HCT116 (cell line): Measurements from ENCODE around the gene TRAK1. TPM values are rescaled to one million over a fixed set of nuclear protein-coding genes. Genes with fewer than 3 reads are reported as not detected.

Experiments
- ATAC-seq: fragments of 200-7000 bp; cut with Tn5 transposase; 2 replicates; pipeline ENCODE4 v1.9.1; 2020; ENCODE audit warnings: mild to moderate bottlenecking, moderate library complexity
- BruUV-seq: library from RNA; stranded (reverse); fragments of 400-500 nt; replicated peaks from 2 replicates; lab custom pipeline; 2021; lab: Mats Ljungman, UMichigan
- CTCF ChIA-PET: fragments of 300-600 bp; sonication (Branson Sonifier 250); formaldehyde crosslinking; loops from one replicate; lab custom pipeline; 2021; ENCODE audit warnings: antibody characterized with exemption; lab: Charles Lee
- POLR2A ChIA-PET: fragments of 300-600, 350-600 bp; sonication (Branson Sonifier 250); formaldehyde crosslinking; loops from one replicate; lab custom pipeline; 2021; ENCODE audit warnings: antibody characterized with exemption; lab: Charles Lee
- RAD21 ChIA-PET, 2 experiments: fragments of 300-600 bp; sonication (Branson Sonifier 250); formaldehyde crosslinking; loops; one replicate each; lab custom pipeline; 2023; ENCODE audit warnings: low total read pairs in 2 of 2; ENCODE audit not compliant: uncharacterized antibody in 2 of 2, unreplicated experiment in 2 of 2, low non-redundant PET in 1 of 2; lab: Charles Lee
- DNase-seq: peaks from one replicate; pipeline ENCODE4 v3.0.0-alpha.2; 2010; ENCODE audit warnings: low read depth, low spot score
- H2AFZ ChIP-seq: fragments of 200-600 bp; shearing (Covaris generic), sonication (generic); 2 replicates; pipeline ENCODE4 v1.6.1; 2017; ENCODE audit warnings: low read depth, mixed run types, mixed read lengths, antibody characterized with exemption, low read length; ENCODE audit not compliant: poor library complexity, severe bottlenecking
- H3K27ac ChIP-seq: 2 replicates; pipeline ENCODE4 v1.5.1; 2012; ENCODE audit warnings: low read depth, low read length
- H3K27me3 ChIP-seq: fragments of 200-600 bp; sonication (generic); 2 replicates; pipeline ENCODE4 v1.6.1; 2016; ENCODE audit warnings: mixed run types, low read length, mixed read lengths; ENCODE audit not compliant: insufficient read depth
- H3K36me3 ChIP-seq, 2 experiments: fragments of 200-500 bp in 1 of 2; fragments of 200-600 bp in 1 of 2; sonication (Bioruptor generic) in 1 of 2; sonication (generic) in 1 of 2; 2 replicates each; pipeline versions ENCODE4 v1.5.1 to v1.6.1; 2014 to 2016; ENCODE audit warnings: low read length in 2 of 2, inconsistent platforms in 1 of 2, mixed read lengths in 1 of 2, mixed run types in 1 of 2; ENCODE audit not compliant: insufficient read depth in 2 of 2, control insufficient read depth in 1 of 2
- H3K4me1 ChIP-seq, 2 experiments: fragments of 200-600 bp in 1 of 2; sonication (generic) in 1 of 2; 2 replicates each; pipeline versions ENCODE4 v1.5.1 to v1.6.1; 2012 to 2017; ENCODE audit warnings: low read length in 2 of 2, inconsistent platforms in 1 of 2, mild to moderate bottlenecking in 1 of 2, mixed read lengths in 1 of 2, mixed run types in 1 of 2, moderate library complexity in 1 of 2; ENCODE audit not compliant: insufficient read depth in 2 of 2, control insufficient read depth in 1 of 2
- H3K4me2 ChIP-seq: fragments of 200-600 bp; sonication (generic); 2 replicates; pipeline ENCODE4 v1.6.1; 2017; ENCODE audit warnings: mixed run types, low read length, mixed read lengths
- H3K4me3 ChIP-seq, 2 experiments: fragments of 200-600 bp in 1 of 2; sonication (generic) in 1 of 2; replicated peaks in 1 of 2; 2 replicates each; pipeline ENCODE4 v1.5.1; 2011 to 2016; ENCODE audit warnings: low read length in 2 of 2, control low read depth in 1 of 2, low read depth in 1 of 2, mild to moderate bottlenecking in 1 of 2, mixed read lengths in 1 of 2, mixed run types in 1 of 2
- H3K79me2 ChIP-seq: fragments of 200-600 bp; sonication (generic); 2 replicates; pipeline ENCODE4 v1.6.1; 2017; ENCODE audit warnings: mild to moderate bottlenecking, mixed run types, low read length, moderate library complexity, mixed read lengths; ENCODE audit not compliant: insufficient read depth
- H3K9ac ChIP-seq: fragments of 200-600 bp; sonication (generic); 2 replicates; pipeline ENCODE4 v1.6.1; 2016; ENCODE audit warnings: low read length, mixed read lengths
- H3K9me2 ChIP-seq: fragments of 200-600 bp; sonication (generic), shearing (Covaris generic); 2 replicates; pipeline ENCODE4 v1.6.1; 2017; ENCODE audit warnings: mixed run types, mild to moderate bottlenecking, moderate library complexity; ENCODE audit not compliant: insufficient read depth
- H3K9me3 ChIP-seq, 2 experiments: fragments of 200-500 bp in 1 of 2; fragments of 200-600 bp in 1 of 2; sonication (Bioruptor generic) in 1 of 2; sonication (generic) in 1 of 2; 2 replicates each; pipeline ENCODE4 v1.6.1; 2014 to 2017; ENCODE audit warnings: low read length in 2 of 2, mixed read lengths in 2 of 2, inconsistent platforms in 1 of 2, low read depth in 1 of 2, mild to moderate bottlenecking in 1 of 2, mixed run types in 1 of 2, moderate library complexity in 1 of 2; ENCODE audit not compliant: control insufficient read depth in 1 of 2, insufficient read depth in 1 of 2
- H4K20me1 ChIP-seq: fragments of 200-600 bp; sonication (generic), shearing (Covaris generic); 2 replicates; pipeline ENCODE4 v1.6.1; 2017; ENCODE audit warnings: mixed run types, mild to moderate bottlenecking, moderate library complexity; ENCODE audit not compliant: insufficient read depth
- CBX3 ChIP-seq: IDR thresholded peaks from 2 replicates; pipeline ENCODE4 v1.6.1; 2012; ENCODE audit warnings: low read depth
- CEBPB ChIP-seq: IDR thresholded peaks from 2 replicates; pipeline ENCODE4 v1.6.1; 2012; ENCODE audit warnings: low read depth
- EGR1 ChIP-seq: IDR thresholded peaks from 2 replicates; pipeline ENCODE4 v1.6.1; 2012; ENCODE audit warnings: low read depth
- EZH2 ChIP-seq: fragments of 200-600 bp; sonication (generic); IDR thresholded peaks from 2 replicates; pipeline ENCODE4 v1.6.1; 2017; ENCODE audit warnings: antibody characterized with exemption, mixed run types
- FOSL1 ChIP-seq: IDR thresholded peaks from 2 replicates; pipeline ENCODE4 v1.6.1; 2012; ENCODE audit warnings: low read depth
- JUND ChIP-seq: IDR thresholded peaks from 2 replicates; pipeline ENCODE4 v1.6.1; 2012
- MAX ChIP-seq: IDR thresholded peaks from 2 replicates; pipeline ENCODE4 v1.6.1; 2012
- POLR2AphosphoS5 ChIP-seq: IDR thresholded peaks from 2 replicates; pipeline ENCODE4 v1.6.1; 2011; ENCODE audit warnings: mild to moderate bottlenecking, low read depth, low read length, moderate library complexity
- RAD21 ChIP-seq: IDR thresholded peaks from 2 replicates; pipeline ENCODE4 v1.6.1; 2012; ENCODE audit warnings: low read depth, mild to moderate bottlenecking
- SP1 ChIP-seq: IDR thresholded peaks from 2 replicates; pipeline ENCODE4 v1.6.1; 2012; ENCODE audit warnings: low read depth
- YY1 ChIP-seq: IDR thresholded peaks from 2 replicates; pipeline ENCODE4 v1.6.1; 2011; ENCODE audit warnings: low read length, low read depth, moderate library complexity, mild to moderate bottlenecking; ENCODE audit not compliant: insufficient replicate concordance; ENCODE audit errors: extremely low read depth
- ZFX ChIP-seq: fragments of 450-650 bp; IDR thresholded peaks from 2 replicates; pipeline ENCODE4 v1.6.1; 2017
- ZNF274 ChIP-seq: fragments of 200-500 bp; sonication (Bioruptor generic); IDR thresholded peaks from 2 replicates; pipeline ENCODE4 v1.6.1; 2014; ENCODE audit warnings: mild to moderate bottlenecking, low read depth, low read length, inconsistent platforms
- intact Hi-C: fragments of 100-400 bp; cut with micrococcal nuclease; formaldehyde crosslinking; loops from 2 replicates; pipeline ENCODE4 v1.10.0; 2022
- total RNA-seq: library from RNA; stranded (reverse); gene quantifications from one replicate; pipeline ENCODE4 v1.2.1, GENCODE V29; 2021; ENCODE audit not compliant: unreplicated experiment
- TF ChIP-seq, protein P1 (sequence below): IDR thresholded peaks from 2 replicates; pipeline ENCODE4 v1.6.1; 2011; ENCODE audit warnings: mild to moderate bottlenecking, low read length, moderate library complexity; ENCODE audit not compliant: insufficient replicate concordance; ENCODE audit errors: extremely low read depth

TRAK1 gene
- total RNA-seq, 1 experiment from 2014 or later = 25.9 TPM

DNA sequence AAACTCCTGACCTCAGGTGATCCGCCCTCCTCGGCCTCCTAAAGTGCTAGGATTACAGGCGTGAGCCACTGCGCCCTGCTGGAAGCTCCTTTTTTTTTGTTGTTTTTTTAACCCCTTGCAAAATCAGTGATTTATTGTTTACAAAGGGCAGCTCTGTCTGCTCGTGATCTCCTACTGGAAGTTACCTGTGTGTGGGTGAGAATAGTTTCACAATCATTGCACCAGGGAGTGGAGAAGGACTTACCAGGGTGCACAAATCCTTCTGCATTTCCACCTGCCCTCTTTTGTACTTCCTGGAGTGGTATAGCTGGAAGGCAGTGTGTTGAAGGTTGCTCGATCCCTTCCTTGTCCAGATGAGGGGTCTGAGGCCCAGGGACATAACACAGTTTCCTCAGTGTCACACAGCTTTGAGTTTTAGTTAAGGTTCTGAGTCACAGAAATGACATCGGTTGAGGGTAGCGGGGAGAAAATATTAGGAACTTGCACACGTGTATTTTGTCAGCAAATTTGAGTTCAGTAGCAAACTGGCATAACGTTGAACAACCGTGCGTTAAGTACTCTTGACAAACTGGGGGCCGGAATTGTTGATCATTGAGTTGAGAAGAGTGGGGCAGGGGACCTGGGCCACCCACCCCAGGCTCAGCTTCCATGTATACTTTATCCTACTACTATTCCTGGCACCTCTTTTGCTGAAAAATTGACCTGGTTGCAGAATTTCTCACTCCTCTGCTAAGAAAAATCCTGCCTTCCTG is 11.3 kb upstream of the TRAK1 start (continued):
- TF ChIP-seq, protein P1, sequence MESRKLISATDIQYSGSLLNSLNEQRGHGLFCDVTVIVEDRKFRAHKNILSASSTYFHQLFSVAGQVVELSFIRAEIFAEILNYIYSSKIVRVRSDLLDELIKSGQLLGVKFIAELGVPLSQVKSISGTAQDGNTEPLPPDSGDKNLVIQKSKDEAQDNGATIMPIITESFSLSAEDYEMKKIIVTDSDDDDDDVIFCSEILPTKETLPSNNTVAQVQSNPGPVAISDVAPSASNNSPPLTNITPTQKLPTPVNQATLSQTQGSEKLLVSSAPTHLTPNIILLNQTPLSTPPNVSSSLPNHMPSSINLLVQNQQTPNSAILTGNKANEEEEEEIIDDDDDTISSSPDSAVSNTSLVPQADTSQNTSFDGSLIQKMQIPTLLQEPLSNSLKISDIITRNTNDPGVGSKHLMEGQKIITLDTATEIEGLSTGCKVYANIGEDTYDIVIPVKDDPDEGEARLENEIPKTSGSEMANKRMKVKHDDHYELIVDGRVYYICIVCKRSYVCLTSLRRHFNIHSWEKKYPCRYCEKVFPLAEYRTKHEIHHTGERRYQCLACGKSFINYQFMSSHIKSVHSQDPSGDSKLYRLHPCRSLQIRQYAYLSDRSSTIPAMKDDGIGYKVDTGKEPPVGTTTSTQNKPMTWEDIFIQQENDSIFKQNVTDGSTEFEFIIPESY = no peak
- TF ChIP-seq EZH2 = no peak
- no peak for TF ChIP-seq ZFX
- TF ChIP-seq, all 23 proteins: peak for 6

DNA sequence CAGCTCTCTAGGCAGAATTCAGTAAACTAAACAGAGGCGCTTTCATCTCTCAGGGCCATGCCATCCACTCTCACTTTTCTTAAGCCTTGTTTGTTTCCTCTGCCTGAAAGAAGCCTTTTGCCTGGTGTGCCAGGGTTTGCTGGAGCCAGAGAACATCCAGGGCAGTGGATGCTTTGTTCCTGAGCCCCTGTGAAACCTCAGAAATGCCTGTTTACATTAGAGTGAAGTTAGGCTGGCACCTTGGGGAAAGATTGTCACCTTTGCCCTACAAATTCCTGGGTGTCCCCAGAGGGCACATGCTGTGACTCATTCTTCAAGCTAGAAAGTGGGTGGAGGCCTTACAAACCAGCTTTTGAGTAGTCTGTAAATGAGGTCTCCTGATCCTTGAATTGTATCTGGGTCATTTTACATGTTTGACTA is 10.7 kb upstream of the TRAK1 start:
- RAD21 ChIA-PET = no interaction called here
- Histone ChIP-seq H3K9me2 (no peaks in the 10 kb centered on the region), H4K20me1 (peaks cover 2% of the 10 kb centered on the region; the same call in 1 of the 2 replicates), H3K9ac (peak overlapping the region; percentile 50), H3K9me3 (no peaks in the 10 kb centered on the region), H3K27me3 (no peaks in the 10 kb centered on the region), H3K4me3 (peak overlapping the region; percentile 5 to 26; a peak in 2 of 4 replicates), H3K27ac (peak overlapping the region; percentile 54), H3K79me2 (peaks cover 73% of the 10 kb centered on the region), H2AFZ (no peak overlapping the region), H3K36me3 (no peaks in the 10 kb centered on the region), H3K4me2 (peak overlapping the region; percentile 71), H3K4me1 (peaks cover 44 to 59% of the 10 kb centered on the region in 2 experiments)
- DNase-seq (peak; percentile 64), ATAC-seq (peak; percentile 75)
- intact Hi-C loops = loop anchor here (5.0 kb wide), 1 partner anchor 68 kb away; no protein-coding TSS in a partner anchor
- no TSS peak for BruUV-seq
- POLR2A ChIA-PET = no interaction called here
- peak; percentile 71 for TF ChIP-seq MAX
- peak; percentile 10 for TF ChIP-seq YY1
- no peak for TF ChIP-seq ZNF274
- peak; percentile 85 for TF ChIP-seq FOSL1
- TF ChIP-seq RAD21 = no peak
- peak; percentile 83 for TF ChIP-seq JUND
- TF ChIP-seq EGR1 = peak; percentile 51
- TF ChIP-seq, protein P1 = no peak
- peak; percentile 25; the same call in 1 of the 2 replicates for TF ChIP-seq POLR2AphosphoS5
- 0 out of 2 replicates have a peak, but pooled peaks have one; percentile 57 for TF ChIP-seq CEBPB
- TF ChIP-seq CBX3 = peak; percentile 89
- TF ChIP-seq SP1 = peak; percentile 78
- CTCF ChIA-PET = no interaction called here
